OCI-LY3 (cell line): Measurements from ENCODE around the gene HIVEP3.

Experiments
- EZH2phosphoT487 ChIP-seq: fragments of 200-600 bp; shearing (Covaris generic); IDR thresholded peaks from 2 replicates; pipeline ENCODE4 v1.6.1; 2018; ENCODE audit warnings: antibody characterized with exemption, mixed run types, low read depth
- TF ChIP-seq, protein P1 (sequence below): fragments of 200-600, 300-600 bp; sonication (generic); IDR thresholded peaks from 2 replicates; pipeline ENCODE4 v1.5.1; 2014; ENCODE audit warnings: antibody characterized with exemption, low read length, low read depth

DNA sequence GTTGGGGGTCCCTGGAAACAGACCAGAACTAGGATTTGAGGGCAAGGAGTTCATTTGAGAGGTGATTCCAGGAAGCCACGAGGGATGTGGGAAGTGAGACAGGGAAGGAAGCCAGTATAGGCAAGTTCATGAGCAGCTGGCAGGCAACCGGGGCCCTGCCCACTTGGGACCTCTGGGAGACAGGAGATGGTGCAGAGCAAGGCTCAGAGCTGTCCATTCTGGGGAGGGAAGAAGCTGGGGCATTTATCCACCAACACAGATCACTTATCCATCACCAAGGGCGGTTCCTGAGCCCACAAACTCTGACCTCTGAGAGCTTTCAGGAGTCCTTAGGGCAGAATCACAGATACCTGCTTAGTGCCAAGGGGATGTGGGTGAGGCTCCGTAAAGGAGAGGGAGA is 451.0 kb downstream of the HIVEP3 start:
- TF ChIP-seq, protein P1, sequence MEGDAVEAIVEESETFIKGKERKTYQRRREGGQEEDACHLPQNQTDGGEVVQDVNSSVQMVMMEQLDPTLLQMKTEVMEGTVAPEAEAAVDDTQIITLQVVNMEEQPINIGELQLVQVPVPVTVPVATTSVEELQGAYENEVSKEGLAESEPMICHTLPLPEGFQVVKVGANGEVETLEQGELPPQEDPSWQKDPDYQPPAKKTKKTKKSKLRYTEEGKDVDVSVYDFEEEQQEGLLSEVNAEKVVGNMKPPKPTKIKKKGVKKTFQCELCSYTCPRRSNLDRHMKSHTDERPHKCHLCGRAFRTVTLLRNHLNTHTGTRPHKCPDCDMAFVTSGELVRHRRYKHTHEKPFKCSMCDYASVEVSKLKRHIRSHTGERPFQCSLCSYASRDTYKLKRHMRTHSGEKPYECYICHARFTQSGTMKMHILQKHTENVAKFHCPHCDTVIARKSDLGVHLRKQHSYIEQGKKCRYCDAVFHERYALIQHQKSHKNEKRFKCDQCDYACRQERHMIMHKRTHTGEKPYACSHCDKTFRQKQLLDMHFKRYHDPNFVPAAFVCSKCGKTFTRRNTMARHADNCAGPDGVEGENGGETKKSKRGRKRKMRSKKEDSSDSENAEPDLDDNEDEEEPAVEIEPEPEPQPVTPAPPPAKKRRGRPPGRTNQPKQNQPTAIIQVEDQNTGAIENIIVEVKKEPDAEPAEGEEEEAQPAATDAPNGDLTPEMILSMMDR: no peak
- no peak for TF ChIP-seq EZH2phosphoT487
